Stimulated activated CD8-positive, alpha-beta memory T cell treated with anti-CD3 and anti-CD28 coated beads, Interleukin-7, amount 100 ng/mL, for 48 hours (primary cell): ENCODE data around the gene OR9Q1.

Source experiments
- DNase-seq, 2 donors: peaks; one replicate each; pipeline ENCODE4 v3.0.0-alpha.2; 2020; ENCODE audit warnings: low read depth in 1 of 2; ENCODE audit errors: extremely low read depth in 1 of 2

OR9Q1 gene

GRCh38 chr11:58222721-58223120, 199.0 kb downstream of the OR9Q1 start:
- DNase-seq = no peak

GRCh38 chr11:58227956-58228615, 204.4 kb downstream of the OR9Q1 start:
- no peak for DNase-seq
